ENCODE measurements around the gene TBC1D22A.
"Not testable (repeated sequence)": the region's sequence is repeated elsewhere in the genome, so short reads cannot be mapped to it uniquely, and the experiment has no call there.

TBC1D22A gene

GRCh38 chr22:46779651-46780050, 17.2 kb downstream of the TBC1D22A start:
- DNase-seq, result no peak
- TF ChIP-seq POLR2A (IDR thresholded peaks at IDR 0.05; ENCODE audit: low read length), result no peak
- no peak for TF ChIP-seq GATA1 (IDR thresholded peaks at IDR 0.05; ENCODE audit: low read depth, low read length)

- DNase-seq, result no peak
- TF ChIP-seq GATA1 (IDR thresholded peaks at IDR 0.05; ENCODE audit: low read depth, low read length), result no peak
- TF ChIP-seq POLR2A (IDR thresholded peaks at IDR 0.05; ENCODE audit: low read length), result no peak
Observed at GRCh38 chr22:46780453-46780852, 18.0 kb downstream of the TBC1D22A start.

DNA sequence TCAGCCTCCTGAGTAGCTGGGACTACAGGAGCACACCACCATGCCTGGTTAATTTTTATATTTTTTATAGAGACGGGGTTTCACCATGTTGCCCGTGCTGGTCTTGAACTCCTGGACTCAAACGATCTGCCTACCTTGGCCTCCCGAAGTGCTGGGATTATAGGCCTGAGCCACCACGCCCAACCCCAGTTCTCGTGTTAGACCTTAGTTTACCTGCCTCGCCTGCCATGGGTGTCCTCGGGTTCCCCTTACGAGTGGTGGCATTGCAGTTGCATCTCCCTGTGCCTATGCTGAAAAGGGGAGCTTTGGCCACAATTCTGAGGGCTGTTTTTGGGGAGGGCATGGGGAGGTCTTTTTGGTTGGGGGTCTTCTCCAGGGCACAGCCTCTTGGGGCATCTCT, 18.8 kb downstream of the TBC1D22A start:
- no peak for DNase-seq
- TF ChIP-seq POLR2A (IDR thresholded peaks at IDR 0.05; ENCODE audit: low read length) (no peak), GATA1 (IDR thresholded peaks at IDR 0.05; ENCODE audit: low read depth, low read length) (no peak)

DNA sequence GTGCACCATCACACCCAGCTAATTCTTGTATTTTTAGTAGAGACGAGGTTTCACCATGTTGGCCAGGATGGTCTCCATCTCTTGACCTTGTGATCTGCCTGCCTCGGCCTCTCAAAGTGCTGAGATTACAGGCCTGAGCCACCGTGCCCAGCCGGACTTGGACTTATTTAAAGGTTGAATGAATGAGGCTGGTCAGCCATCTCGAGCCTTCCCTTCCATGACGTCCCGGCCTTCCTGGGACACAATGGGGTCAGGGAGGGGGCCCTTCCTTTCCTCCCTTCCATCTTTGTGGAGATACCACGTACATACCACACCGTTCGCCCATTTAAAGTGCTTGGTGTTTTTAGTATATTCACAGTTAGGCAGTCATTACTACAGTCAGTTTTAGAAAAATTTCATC, 19.8 kb downstream of the TBC1D22A start:
- DNase-seq, result not testable (repeated sequence)

GRCh38 chr22:46783721-46784120, 21.3 kb downstream of the TBC1D22A start:
- TF ChIP-seq GATA1 (IDR thresholded peaks at IDR 0.05; ENCODE audit: low read depth, low read length) (no peak), POLR2A (IDR thresholded peaks at IDR 0.05; ENCODE audit: low read length) (no peak)
- DNase-seq, result no peak

DNA sequence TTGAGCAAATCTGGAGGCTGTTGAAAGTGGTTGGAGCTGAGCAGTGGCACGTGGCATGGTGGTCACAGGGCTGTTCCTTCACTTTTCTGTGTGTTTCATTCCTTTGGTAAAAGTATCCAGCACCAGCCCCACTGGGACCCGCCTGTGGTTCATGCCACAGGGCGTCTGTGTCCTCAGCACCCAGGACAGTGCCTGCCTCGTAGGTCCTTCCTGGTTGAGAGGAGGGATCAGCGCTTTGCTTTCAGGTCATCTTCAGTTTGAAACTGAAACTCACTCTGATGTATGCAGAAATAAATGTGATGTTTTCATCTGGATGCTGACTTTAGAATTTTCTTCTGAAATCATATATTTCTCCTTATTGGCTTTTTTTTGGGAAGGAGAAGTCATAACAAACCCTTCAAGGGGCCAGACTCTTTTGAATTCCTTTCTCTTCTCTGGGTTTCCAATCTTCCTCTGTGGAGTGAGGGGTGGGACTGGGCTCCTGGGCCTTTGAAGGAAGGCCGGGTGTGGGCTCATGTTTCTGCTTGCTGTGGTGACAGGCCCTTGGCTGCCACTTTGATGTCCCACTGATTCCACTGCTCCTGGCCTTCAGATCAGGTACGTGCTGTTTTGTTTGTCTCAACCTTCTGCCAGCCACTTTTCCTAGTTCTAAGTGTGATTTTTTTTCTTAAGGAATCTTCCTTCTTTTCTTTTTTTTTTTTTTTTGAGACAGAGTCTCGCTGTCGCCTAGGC, 26.2 kb downstream of the TBC1D22A start:
- no peak for DNase-seq
- TF ChIP-seq POLR2A (IDR thresholded peaks at IDR 0.05; ENCODE audit: low read length) (no peak), GATA1 (IDR thresholded peaks at IDR 0.05; ENCODE audit: low read depth, low read length) (no peak)

DNA sequence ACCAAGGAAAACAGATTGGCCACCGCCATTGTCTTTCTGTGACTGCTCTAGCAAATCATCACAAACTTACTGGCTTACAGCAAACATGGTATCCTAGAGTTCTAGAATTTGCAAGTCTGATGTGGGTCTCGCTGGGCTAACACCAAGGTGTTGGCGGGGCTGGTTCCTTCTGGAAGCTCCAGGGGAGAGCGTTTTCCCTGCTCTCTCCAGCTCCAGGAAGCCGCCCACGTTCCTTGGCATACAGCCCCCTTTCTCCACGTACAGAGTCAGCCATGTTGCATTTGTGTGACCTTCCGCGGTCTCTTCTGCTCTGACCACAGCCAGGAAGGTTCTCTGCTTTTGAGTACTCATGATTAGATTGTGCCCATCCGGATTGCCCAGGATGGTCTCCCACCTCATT, 27.5 kb downstream of the TBC1D22A start:
- TF ChIP-seq POLR2A (IDR thresholded peaks at IDR 0.05; ENCODE audit: low read length), result no peak
- TF ChIP-seq GATA1 (IDR thresholded peaks at IDR 0.05; ENCODE audit: low read depth, low read length), result no peak
- no peak for DNase-seq

DNA sequence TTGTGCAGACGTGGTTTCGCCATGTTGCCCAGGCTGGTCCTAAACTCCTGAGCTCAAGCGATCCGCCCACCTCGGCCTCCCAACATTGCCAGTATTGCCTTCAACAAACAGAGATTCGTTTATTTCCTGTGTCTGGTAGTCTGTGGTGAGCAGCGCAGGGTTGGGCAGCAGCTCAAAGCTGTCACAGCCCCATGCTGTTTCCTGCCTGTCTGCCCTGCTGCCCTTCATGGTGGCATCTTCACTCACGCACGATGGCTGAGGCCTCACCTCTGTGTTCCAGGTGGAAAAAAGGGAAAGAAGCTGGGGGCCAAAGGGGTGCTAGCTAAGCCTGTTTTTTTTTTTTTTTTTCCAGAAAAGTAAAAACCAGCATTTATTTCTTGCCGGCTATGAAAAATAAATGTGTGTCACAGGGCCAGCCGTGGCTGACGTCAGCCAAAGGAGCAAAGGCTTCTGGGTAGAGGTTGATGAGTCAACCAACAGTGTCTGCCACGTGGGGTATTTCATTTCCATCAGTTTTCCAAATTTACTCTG, 28.8 kb downstream of the TBC1D22A start:
- TF ChIP-seq POLR2A (IDR thresholded peaks at IDR 0.05; ENCODE audit: low read length) (no peak), GATA1 (IDR thresholded peaks at IDR 0.05; ENCODE audit: low read depth, low read length) (no peak)
- DNase-seq, result peak in 1 of 2 experiments; percentile 24

- no peak for DNase-seq
- no peak for TF ChIP-seq POLR2A (IDR thresholded peaks at IDR 0.05; ENCODE audit: low read length)
- TF ChIP-seq GATA1 (IDR thresholded peaks at IDR 0.05; ENCODE audit: low read depth, low read length), result no peak
Observed at GRCh38 chr22:46792061-46792796, 29.8 kb downstream of the TBC1D22A start.

DNA sequence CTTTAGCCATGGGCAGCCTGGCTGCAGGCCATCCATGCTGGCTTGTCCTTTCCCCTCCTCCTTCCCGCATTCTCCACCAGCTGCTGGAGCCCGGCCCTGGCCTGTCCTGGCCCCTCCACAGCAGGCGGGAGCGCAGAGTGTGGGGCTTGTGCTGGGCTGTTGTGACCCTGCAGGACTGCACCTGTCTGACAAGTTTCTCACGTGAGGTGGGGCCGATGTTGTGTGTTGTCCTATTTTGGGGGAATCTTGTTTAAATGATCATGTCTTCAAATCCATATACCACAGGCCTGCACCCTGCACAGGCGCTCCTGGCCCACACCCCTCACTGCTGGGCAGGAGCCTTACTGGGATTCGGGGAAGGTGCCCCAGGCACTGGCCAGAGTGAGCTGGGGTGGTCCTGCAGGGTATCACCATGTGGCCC, 30.4 kb downstream of the TBC1D22A start:
- no peak for DNase-seq
- TF ChIP-seq GATA1 (IDR thresholded peaks at IDR 0.05; ENCODE audit: low read depth, low read length) (no peak), POLR2A (IDR thresholded peaks at IDR 0.05; ENCODE audit: low read length) (no peak)

DNA sequence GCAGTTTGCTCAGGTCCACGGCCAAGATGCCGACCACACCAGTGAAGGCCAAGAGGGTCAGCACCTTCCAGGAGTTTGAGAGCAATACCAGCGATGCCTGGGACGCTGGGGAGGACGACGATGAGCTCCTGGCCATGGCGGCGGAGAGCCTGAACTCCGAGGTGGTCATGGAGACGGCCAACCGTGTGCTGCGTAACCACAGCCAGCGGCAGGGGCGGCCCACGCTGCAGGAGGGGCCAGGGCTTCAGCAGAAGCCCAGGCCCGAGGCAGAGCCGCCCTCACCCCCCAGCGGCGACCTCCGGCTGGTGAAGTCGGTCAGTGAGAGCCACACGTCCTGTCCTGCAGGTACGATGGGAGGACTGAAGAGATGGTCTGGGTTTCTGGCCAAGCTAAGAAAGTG, 31.0 kb downstream of the TBC1D22A start:
- no peak for TF ChIP-seq GATA1 (IDR thresholded peaks at IDR 0.05; ENCODE audit: low read depth, low read length)
- no peak for TF ChIP-seq POLR2A (IDR thresholded peaks at IDR 0.05; ENCODE audit: low read length)
- no peak for DNase-seq

GRCh38 chr22:46794067-46794466, 31.6 kb downstream of the TBC1D22A start:
- no peak for TF ChIP-seq GATA1 (IDR thresholded peaks at IDR 0.05; ENCODE audit: low read depth, low read length)
- no peak for TF ChIP-seq POLR2A (IDR thresholded peaks at IDR 0.05; ENCODE audit: low read length)
- no peak for DNase-seq

DNA sequence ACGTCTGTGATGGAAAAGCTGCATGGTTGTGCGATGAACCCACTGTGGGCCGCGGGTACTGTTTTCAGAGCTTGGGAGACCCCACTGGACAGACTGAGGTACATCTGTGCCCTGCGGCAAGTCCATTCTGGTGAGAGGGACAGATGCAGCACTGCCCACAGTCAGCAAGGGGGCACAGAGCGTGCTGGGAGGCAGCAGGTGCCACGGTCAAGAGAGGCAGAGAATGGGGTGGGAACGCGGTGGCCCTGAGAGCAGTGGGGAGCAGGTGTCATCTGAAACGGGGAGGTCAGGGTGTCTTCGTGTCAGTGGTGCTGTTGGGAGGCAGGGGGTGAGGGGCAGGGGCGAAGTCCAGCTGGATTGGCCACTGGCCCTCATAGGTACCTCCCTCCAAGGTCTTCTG, 32.0 kb downstream of the TBC1D22A start:
- no peak for TF ChIP-seq GATA1 (IDR thresholded peaks at IDR 0.05; ENCODE audit: low read depth, low read length)
- TF ChIP-seq POLR2A (IDR thresholded peaks at IDR 0.05; ENCODE audit: low read length), result no peak
- no peak for DNase-seq

GRCh38 chr22:46795140-46795539, 32.7 kb downstream of the TBC1D22A start:
- DNase-seq, result no peak
- TF ChIP-seq POLR2A (IDR thresholded peaks at IDR 0.05; ENCODE audit: low read length), result no peak
